RPMI7951 (cell line): Measurements from ENCODE around the gene PCBD2. TPM values are rescaled to one million over a fixed set of nuclear protein-coding genes. Genes with fewer than 3 reads are reported as not detected.
A peak's percentile ranks its signal among the peaks of the same experiment; 100 is the strongest.
"Not testable (repeated sequence)": the region's sequence is repeated elsewhere in the genome, so short reads cannot be mapped to it uniquely, and the experiment has no call there.

ENCODE experiments used
- DNase-seq: peaks from one replicate; pipeline ENCODE4 v3.0.0-alpha.2; 2012; ENCODE audit warnings: low read depth
- total RNA-seq: library from RNA; depleted of rRNA; stranded (reverse); fragments of >200 nt; shearing (Covaris generic); gene quantifications from 2 replicates; pipeline ENCODE4 v1.2.3, GENCODE V29; 2014

PCBD2 gene
- total RNA-seq, 1 experiment from 2014 or later: 4.1 TPM

GRCh38 chr5:134906811-134907210 lies 1.9 kb downstream of the PCBD2 start:
- DNase-seq: no peak

DNA sequence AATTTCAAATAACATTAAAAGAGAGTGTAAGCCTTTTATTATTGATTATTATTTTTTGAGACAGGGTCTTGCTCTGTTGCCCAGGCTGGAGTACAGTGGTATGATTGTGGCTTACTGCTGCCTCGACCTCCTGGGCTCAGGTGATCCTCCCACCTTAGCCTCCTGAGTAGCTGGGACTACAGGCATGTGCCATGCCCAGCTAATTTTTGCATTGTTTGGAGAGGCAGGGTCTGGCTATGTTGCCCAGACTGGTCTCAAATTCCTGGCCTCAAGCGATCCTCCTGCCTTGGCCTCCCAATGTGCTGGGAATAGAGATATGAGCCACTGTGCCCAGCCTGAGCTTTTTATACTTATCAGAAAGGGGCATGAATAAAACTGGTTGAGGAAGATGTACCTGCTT lies 5.8 kb downstream of the PCBD2 start:
- DNase-seq: not testable (repeated sequence)

GRCh38 chr5:134911285-134912206 lies 6.6 kb downstream of the PCBD2 start:
- DNase-seq: peak; percentile 8

GRCh38 chr5:134913254-134913653 lies 8.3 kb downstream of the PCBD2 start:
- no peak for DNase-seq

- no peak for DNase-seq
Measured at GRCh38 chr5:134913795-134914194, 8.9 kb downstream of the PCBD2 start.

DNA sequence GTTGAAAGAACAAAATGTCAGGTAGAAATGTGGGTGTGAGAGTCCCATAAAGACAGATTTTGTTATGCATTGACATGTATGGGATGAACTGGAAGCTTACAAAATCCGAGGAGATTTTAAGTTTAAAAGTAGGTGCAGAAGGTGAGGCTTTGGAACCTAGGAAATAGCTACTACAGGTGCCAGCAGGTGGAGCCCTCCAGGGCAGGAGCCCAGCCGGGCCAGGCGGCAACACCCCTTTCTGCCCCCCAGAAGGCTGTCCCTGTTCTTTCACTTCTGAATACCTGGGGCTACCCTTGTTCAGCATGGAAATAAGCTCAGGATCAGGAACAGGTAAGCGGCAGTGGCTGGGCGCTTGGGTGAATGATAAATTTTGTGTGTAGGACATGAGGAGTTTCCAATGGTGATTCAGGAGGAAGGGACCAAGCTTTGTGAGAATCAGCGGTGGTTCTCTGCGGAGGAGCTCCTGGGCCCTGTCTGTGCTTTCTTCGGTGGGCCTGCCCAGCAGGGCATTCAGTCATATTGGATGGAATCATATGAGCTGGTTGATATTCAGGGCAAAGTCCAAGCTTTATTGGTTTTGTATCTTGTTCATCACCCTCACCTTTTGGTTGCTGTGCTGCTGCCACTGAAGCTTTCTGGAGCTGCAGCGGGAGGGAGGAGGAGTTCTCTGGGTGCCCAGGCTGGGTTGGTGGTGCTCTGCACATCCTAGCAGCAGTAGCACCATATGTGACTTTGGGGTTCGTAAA lies 12.3 kb downstream of the PCBD2 start:
- no peak for DNase-seq

- DNase-seq: no peak
Measured at GRCh38 chr5:134918861-134919260, 13.9 kb downstream of the PCBD2 start.

- DNase-seq: no peak
Measured at GRCh38 chr5:134920848-134921575, 16.1 kb downstream of the PCBD2 start.

DNA sequence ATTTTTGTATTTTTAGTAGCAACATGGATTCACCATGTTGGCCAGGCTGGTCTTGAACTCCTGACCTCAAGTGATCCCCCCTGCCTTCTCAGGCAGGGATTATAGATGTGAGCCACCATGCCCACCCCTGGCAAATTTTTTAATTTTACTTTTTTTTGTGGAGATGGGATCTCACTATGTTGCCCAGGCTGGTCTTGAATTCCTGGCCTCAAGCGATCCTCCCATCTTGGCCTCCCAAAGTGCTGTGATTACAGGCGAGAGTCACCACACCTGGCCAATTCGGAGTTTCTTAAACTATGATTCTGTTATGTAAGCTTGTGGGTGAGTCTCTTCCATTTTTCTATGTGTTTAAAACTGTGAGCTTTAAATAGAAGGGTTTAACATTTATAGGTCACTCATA lies 27.6 kb downstream of the PCBD2 start:
- DNase-seq: no peak

DNA sequence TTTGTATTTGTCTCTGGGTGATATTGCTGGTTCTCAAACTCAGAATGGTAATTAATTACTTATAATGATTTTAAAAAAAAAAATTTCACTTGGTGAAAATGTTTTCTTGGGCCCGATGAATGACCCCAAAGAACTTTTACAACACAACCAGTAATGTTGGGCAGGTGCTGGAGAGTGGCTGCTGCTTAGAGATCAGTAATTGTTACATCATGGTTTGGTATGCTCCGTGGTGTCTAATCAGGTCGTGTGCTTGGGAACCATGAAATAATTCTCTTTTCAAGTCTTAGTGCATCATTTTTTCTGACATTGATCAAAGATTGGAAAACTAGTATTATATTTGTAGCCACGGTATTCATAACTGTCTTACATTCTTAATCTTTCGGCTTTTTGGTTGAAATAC lies 29.3 kb downstream of the PCBD2 start:
- no peak for DNase-seq

DNA sequence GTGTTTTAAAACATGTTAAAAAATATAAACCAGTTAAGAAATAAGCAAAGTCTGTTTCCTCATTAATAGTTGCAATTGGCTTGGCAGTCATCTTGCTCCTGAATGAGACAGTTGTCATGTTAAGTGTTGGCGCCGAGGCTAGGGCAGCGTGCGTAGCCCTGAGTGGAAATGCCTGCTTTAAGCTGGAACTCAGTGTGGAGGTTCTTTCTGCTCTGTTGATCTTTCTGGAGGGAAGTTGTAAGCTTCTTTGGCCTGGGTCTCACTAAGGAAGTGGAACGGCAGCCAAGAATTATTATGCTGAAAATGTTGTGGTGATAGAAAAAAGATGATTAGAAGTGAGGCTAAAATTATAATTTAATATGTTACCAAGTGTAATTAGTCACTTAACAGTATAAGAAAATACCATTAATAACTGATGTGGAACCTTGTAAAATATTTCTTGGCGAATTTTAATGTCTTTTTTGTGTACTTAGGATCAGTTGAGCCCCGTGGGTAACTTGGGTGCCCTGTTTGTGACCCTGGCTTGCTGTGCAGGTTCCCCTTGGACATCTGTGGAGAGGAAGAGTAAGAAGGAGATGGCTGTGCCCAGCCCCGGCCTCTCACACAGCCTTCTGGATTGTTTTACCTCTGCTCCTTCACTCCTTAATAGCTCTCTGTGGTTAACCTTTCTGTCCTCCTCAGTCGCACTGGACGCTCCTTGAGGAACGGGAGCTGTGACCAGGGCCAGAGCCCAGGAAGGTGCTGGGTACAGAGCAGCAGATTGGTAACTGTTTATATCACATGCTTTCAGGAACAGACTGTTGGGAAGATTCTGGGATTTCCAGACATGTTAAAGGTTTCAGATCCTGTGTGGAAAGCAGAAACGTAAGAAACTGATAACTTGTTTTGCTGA lies 31.0 kb downstream of the PCBD2 start:
- DNase-seq: no peak

GRCh38 chr5:134937526-134937925 lies 32.6 kb downstream of the PCBD2 start:
- DNase-seq: no peak

DNA sequence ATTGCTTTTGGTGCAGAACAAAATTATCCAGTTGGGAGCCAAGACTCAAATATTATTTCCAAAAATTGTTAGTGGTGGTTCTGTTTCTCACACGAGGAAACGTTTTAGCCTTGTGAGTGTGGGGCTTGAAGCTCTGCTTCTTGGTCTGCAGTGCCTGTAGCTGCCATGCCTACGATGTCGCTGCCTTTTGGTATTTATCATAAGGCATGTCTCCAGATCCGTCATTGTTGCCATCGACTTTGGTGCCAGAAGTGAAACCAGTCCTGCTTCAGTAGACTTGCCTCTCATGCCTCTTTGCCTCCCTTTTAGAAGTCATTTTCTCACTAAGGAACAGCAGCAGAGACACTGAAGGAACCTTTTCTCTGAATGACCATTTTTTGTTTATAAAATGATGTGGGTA lies 33.1 kb downstream of the PCBD2 start:
- DNase-seq: no peak

- no peak for DNase-seq
Measured at GRCh38 chr5:134939500-134939899, 34.6 kb downstream of the PCBD2 start.

DNA sequence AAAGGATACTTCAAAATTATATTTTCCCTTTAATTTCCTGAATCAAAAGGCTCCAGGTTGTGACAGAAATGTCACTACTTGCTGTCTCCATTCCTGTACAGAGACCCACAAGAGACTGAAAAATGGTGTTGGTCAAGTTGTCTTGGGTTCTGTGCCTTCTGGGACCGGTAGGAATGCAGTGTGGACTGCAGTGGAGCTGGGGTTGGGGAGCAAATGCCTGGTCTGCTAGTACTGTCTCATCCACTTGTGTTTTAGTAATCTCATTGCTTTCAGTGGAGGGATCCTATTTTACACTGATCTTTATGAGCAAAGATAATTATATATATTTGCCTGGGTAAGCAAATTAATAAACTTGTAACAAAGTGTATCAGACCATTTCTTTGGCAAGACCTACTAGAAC lies 38.6 kb downstream of the PCBD2 start:
- no peak for DNase-seq

GRCh38 chr5:134944630-134945029 lies 39.7 kb downstream of the PCBD2 start:
- no peak for DNase-seq

GRCh38 chr5:134945041-134945440 lies 40.1 kb downstream of the PCBD2 start:
- DNase-seq: no peak

GRCh38 chr5:134948911-134949310 lies 44.0 kb downstream of the PCBD2 start:
- peak; percentile 31 for DNase-seq

DNA sequence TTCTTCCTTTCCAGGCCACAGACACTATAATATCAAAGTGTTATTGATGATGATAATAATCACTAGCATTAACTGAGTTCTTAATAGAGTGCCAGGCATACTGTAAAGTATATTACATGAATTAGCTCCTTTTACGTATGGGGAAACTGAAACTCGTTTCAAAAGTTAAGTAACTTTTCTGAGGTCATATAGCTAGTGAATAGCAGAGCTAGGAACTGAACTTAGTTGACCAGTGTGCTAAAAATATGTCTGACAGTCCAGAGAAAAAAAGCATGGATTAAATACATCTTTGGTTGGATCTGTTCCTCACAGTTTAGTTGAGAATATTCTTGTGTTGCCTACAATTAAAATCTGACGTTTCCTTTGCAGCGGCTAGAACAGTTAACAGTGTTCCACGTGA lies 44.4 kb downstream of the PCBD2 start:
- DNase-seq: no peak

- no peak for DNase-seq
Measured at GRCh38 chr5:134957920-134958608, 53.1 kb downstream of the PCBD2 start.

GRCh38 chr5:134958755-134959154 lies 53.8 kb downstream of the PCBD2 start:
- no peak for DNase-seq
